Liver (tissue), 9 donors: ENCODE results near the gene BMP8A. TPM values are rescaled to one million over a fixed set of nuclear protein-coding genes. Genes with fewer than 3 reads are reported as not detected.

Experiments
- DNase-seq: peaks from one replicate; pipeline ENCODE4 v3.0.0-alpha.2; 2017; ENCODE audit warnings: low spot score
- H3K27ac ChIP-seq, 2 donors: one replicate each; pipeline ENCODE4 v1.7.0; 2013; ENCODE audit warnings: inconsistent platforms in 2 of 2, low read length in 2 of 2, control low read depth in 1 of 2, low read depth in 1 of 2, mild to moderate bottlenecking in 1 of 2
- H3K27me3 ChIP-seq, 4 donors: one replicate each; pipeline versions ENCODE4 v1.6.1 to v1.7.0; 2013; ENCODE audit warnings: low read length in 3 of 4, inconsistent platforms in 1 of 4, mild to moderate bottlenecking in 1 of 4, moderate library complexity in 1 of 4; ENCODE audit not compliant: control insufficient read depth in 4 of 4, insufficient read depth in 4 of 4
- H3K36me3 ChIP-seq, 4 donors: one replicate each; pipeline versions ENCODE4 v1.6.1 to v1.7.0; 2013; ENCODE audit warnings: low read length in 3 of 4, mild to moderate bottlenecking in 3 of 4, low read depth in 1 of 4, moderate library complexity in 1 of 4; ENCODE audit not compliant: control insufficient read depth in 4 of 4, insufficient read depth in 3 of 4
- H3K4me1 ChIP-seq, 4 donors: one replicate each; pipeline versions ENCODE4 v1.6.1 to v1.7.0; 2013; ENCODE audit warnings: low read length in 3 of 4, mild to moderate bottlenecking in 3 of 4, moderate library complexity in 1 of 4; ENCODE audit not compliant: control insufficient read depth in 4 of 4, insufficient read depth in 4 of 4
- H3K4me3 ChIP-seq, 3 donors: one replicate each; pipeline versions ENCODE4 v1.6.1 to v1.7.0; 2013; ENCODE audit warnings: low read length in 3 of 3, control low read depth in 1 of 3, low read depth in 1 of 3, mild to moderate bottlenecking in 1 of 3
- H3K9ac ChIP-seq, 2 donors: one replicate each; pipeline ENCODE4 v1.7.0; 2013; ENCODE audit warnings: low read length in 2 of 2, mild to moderate bottlenecking in 2 of 2, moderate library complexity in 2 of 2, control low read depth in 1 of 2, low read depth in 1 of 2
- H3K9me3 ChIP-seq, 4 donors: one replicate each; pipeline versions ENCODE4 v1.6.1 to v1.7.0; 2013; ENCODE audit warnings: low read length in 3 of 4; ENCODE audit not compliant: control insufficient read depth in 4 of 4
- ATF3 ChIP-seq: IDR thresholded peaks from 2 replicates; pipeline ENCODE4 v1.6.1; 2016; ENCODE audit warnings: antibody characterized with exemption
- CTCF ChIP-seq: fragments of 150-350 bp; IDR thresholded peaks from 2 replicates; pipeline ENCODE4 v1.5.1; 2017; ENCODE audit warnings: improper control_type of control experiment, low read depth, low read length; ENCODE audit not compliant: missing input control
- FOXA1 ChIP-seq: IDR thresholded peaks from 2 replicates; pipeline ENCODE4 v1.6.1; 2016; ENCODE audit warnings: antibody characterized with exemption
- GABPA ChIP-seq, 2 donors: IDR thresholded peaks in 1 of 2; conservative IDR thresholded peaks in 1 of 2; 2 replicates each; pipeline ENCODE4 v1.6.1; 2016; ENCODE audit warnings: antibody characterized with exemption in 2 of 2, mild to moderate bottlenecking in 1 of 2, moderate library complexity in 1 of 2
- MAX ChIP-seq: IDR thresholded peaks from 2 replicates; pipeline ENCODE4 v1.6.1; 2016; ENCODE audit warnings: antibody characterized with exemption
- REST ChIP-seq: IDR thresholded peaks from 2 replicates; pipeline ENCODE4 v1.6.1; 2016; ENCODE audit warnings: antibody characterized with exemption, mild to moderate bottlenecking
- RXRA ChIP-seq, 2 donors: IDR thresholded peaks; 2 replicates each; pipeline ENCODE4 v1.6.1; 2017 to 2018; ENCODE audit warnings: antibody characterized with exemption in 2 of 2, mild to moderate bottlenecking in 1 of 2
- TAF1 ChIP-seq: conservative IDR thresholded peaks from 2 replicates; pipeline ENCODE4 v1.6.1; 2016; ENCODE audit warnings: antibody characterized with exemption, mild to moderate bottlenecking
- ZBTB33 ChIP-seq: IDR thresholded peaks from 2 replicates; pipeline ENCODE4 v1.6.1; 2016; ENCODE audit warnings: antibody characterized with exemption
- WGBS: extraction: QIAGEN DNeasy Blood & Tissue Kit; methylation state at CpG from one replicate; pipeline ENCODE4 v1.1.7; 2013; 5-methylcytosine and 5-hydroxymethylcytosine counted together
- polyA plus RNA-seq, 2 donors: library from polyadenylated mRNA; stranded (reverse) in 1 of 2; unstranded in 1 of 2; fragments of 200-250 nt in 1 of 2; fragments of >200 nt in 1 of 2; fragmentation: Nextera tagmentation in 1 of 2; extraction: Ambion mirVana in 1 of 2; gene quantifications; one replicate each; pipeline versions ENCODE4 v1.2.1 to v1.2.3, GENCODE V29; 2013 to 2015
- total RNA-seq, 2 donors: library from RNA; depleted of rRNA; stranded (reverse); fragments of >200 nt; gene quantifications; one replicate each; pipeline ENCODE4 v1.2.3, GENCODE V29; 2014
- donor health status: healthy.
- donor health status: healthy.
- donor health status: healthy.
- donor health status: healthy.
- donor health status: healthy.

BMP8A gene
- total and polyA plus RNA-seq, 4 donors, result not detected

- no peak for DNase-seq
- peaks cover 2 to 29% (median 12%) of the 10 kb centered on the region in 4 donors for H3K36me3 ChIP-seq
- no peak overlapping the region for H3K4me3 ChIP-seq
- H3K9ac ChIP-seq, result no peak overlapping the region
- TF ChIP-seq ZBTB33 (no peak), CTCF (no peak), ATF3 (no peak), MAX (no peak), REST (no peak), TAF1 (no peak)
- no peaks in the 10 kb centered on the region for H3K27me3 ChIP-seq
- 94% methylated on average over 15 of the region's 15 CpGs for WGBS
- H3K9me3 ChIP-seq, result no peaks in the 10 kb centered on the region
- no peaks in the 10 kb centered on the region for H3K4me1 ChIP-seq
- H3K27ac ChIP-seq, result no peak overlapping the region
Measured at GRCh38 chr1:39524591-39525365, 33.3 kb downstream of the BMP8A start.

- H3K9ac ChIP-seq, result no peak overlapping the region
- WGBS, result 91% methylated on average over 17 of the region's 17 CpGs
- DNase-seq, result no peak
- H3K27me3 ChIP-seq, result no peaks in the 10 kb centered on the region
- no peak for TF ChIP-seq FOXA1
- TF ChIP-seq RXRA (IDR thresholded peaks at IDR 0.05), result no peak
- TF ChIP-seq MAX, result no peak
- no peak for TF ChIP-seq ZBTB33
- no peak for TF ChIP-seq GABPA (IDR thresholded peaks at IDR 0.05 in 1 of 2, conservative IDR thresholded peaks at IDR 0.05 in 1 of 2)
- H3K9me3 ChIP-seq, result no peaks in the 10 kb centered on the region
- no peaks in the 10 kb centered on the region for H3K4me1 ChIP-seq
- H3K36me3 ChIP-seq, result peaks cover 2 to 29% (median 13%) of the 10 kb centered on the region in 4 donors
- H3K27ac ChIP-seq, result no peak overlapping the region
- H3K4me3 ChIP-seq, result no peak overlapping the region
Measured at GRCh38 chr1:39525366-39526165, 34.1 kb downstream of the BMP8A start.
